RPMI7951 (cell line): ENCODE data around the gene WDR17. TPM values are rescaled to one million over a fixed set of nuclear protein-coding genes. Genes with fewer than 3 reads are reported as not detected.
"Not testable (repeated sequence)": the region's sequence is repeated elsewhere in the genome, so short reads cannot be mapped to it uniquely, and the experiment has no call there.

Source experiments
- DNase-seq: peaks from one replicate; pipeline ENCODE4 v3.0.0-alpha.2; 2012; ENCODE audit warnings: low read depth
- total RNA-seq: library from RNA; depleted of rRNA; stranded (reverse); fragments of >200 nt; shearing (Covaris generic); gene quantifications from 2 replicates; pipeline ENCODE4 v1.2.3, GENCODE V29; 2014; rRNA removed

WDR17 gene
- total RNA-seq, 1 experiment from 2014 or later: 0.48 TPM

GRCh38 chr4:176191974-176192373 is 126.3 kb downstream of the WDR17 start:
- DNase-seq: peak; percentile 16

GRCh38 chr4:176193126-176193525 is 127.5 kb downstream of the WDR17 start:
- no peak for DNase-seq

GRCh38 chr4:176193938-176194337 is 128.3 kb downstream of the WDR17 start:
- DNase-seq: peak; percentile 37

- DNase-seq: peak; percentile 81
Observed at GRCh38 chr4:176195184-176195978, 129.7 kb downstream of the WDR17 start, which contains the start of gene SPATA4. Gene SPATA4, minus strand, starts transcription at chr4:176195585. Its CDS starts 23 bp downstream, at chr4:176195562.

- DNase-seq: no peak
Observed at GRCh38 chr4:176198316-176198903, 132.8 kb downstream of the WDR17 start.

GRCh38 chr4:176205299-176205698 is 139.7 kb downstream of the WDR17 start:
- DNase-seq: no peak

GRCh38 chr4:176207839-176208238 is 142.2 kb downstream of the WDR17 start:
- no peak for DNase-seq

- no peak for DNase-seq
Observed at GRCh38 chr4:176209535-176209934, 143.9 kb downstream of the WDR17 start.

GRCh38 chr4:176210101-176210500 is 144.5 kb downstream of the WDR17 start:
- no peak for DNase-seq

- no peak for DNase-seq
Observed at GRCh38 chr4:176210579-176211296, 145.1 kb downstream of the WDR17 start.

- DNase-seq: not testable (repeated sequence)
Observed at GRCh38 chr4:176212351-176212750, 146.7 kb downstream of the WDR17 start.

GRCh38 chr4:176217510-176217909 is 151.9 kb downstream of the WDR17 start:
- no peak for DNase-seq

- no peak for DNase-seq
Observed at GRCh38 chr4:176222149-176222548, 156.5 kb downstream of the WDR17 start.

- DNase-seq: no peak
Observed at GRCh38 chr4:176223561-176223960, 157.9 kb downstream of the WDR17 start.

GRCh38 chr4:176226736-176227135 is 161.1 kb downstream of the WDR17 start:
- no peak for DNase-seq

- no peak for DNase-seq
Observed at GRCh38 chr4:176229645-176230044, 164.0 kb downstream of the WDR17 start.

Other genes with a start within 250 kb of the WDR17 start
- gene SPATA4, start 129.7 kb downstream of the WDR17 start, total RNA-seq: not detected in 2 replicates
- not detected in 2 replicates for gene ASB5, start 203.4 kb downstream of the WDR17 start, total RNA-seq